Activated T-cell treated with anti-CD3 and anti-CD28 coated beads for 48 hours (primary cell): Measurements from ENCODE around the gene MAP4K1.
"Not testable (repeated sequence)": the region's sequence is repeated elsewhere in the genome, so short reads cannot be mapped to it uniquely, and the experiment has no call there.

Source experiments
- DNase-seq: peaks from one replicate; pipeline ENCODE4 v3.0.0-alpha.2; 2020; ENCODE audit warnings: low read depth

Gene MAP4K1

GRCh38 chr19:38619361-38620174 lies 1.8 kb upstream of the MAP4K1 start:
- DNase-seq, result no peak

GRCh38 chr19:38618590-38619360 lies 1.0 kb upstream of the MAP4K1 start, which contains the start of gene EIF3K:
Gene EIF3K, plus strand, starts transcription at chr19:38619188. Its CDS starts 81 bp downstream, at chr19:38619269.
- DNase-seq, result peak; percentile 99

- peak; percentile 22 for DNase-seq
These were observed 430 bp downstream of the MAP4K1 start for GRCh38 chr19:38617283-38617763.

- no peak for DNase-seq
These were observed 1.5 kb downstream of the MAP4K1 start for GRCh38 chr19:38616265-38616664.

GRCh38 chr19:38615007-38615581 lies 2.7 kb downstream of the MAP4K1 start:
- no peak for DNase-seq

GRCh38 chr19:38614289-38614688 lies 3.5 kb downstream of the MAP4K1 start:
- DNase-seq, result no peak

GRCh38 chr19:38606131-38606530 lies 11.6 kb downstream of the MAP4K1 start:
- DNase-seq, result no peak

- DNase-seq, result not testable (repeated sequence)
These were observed 14.9 kb downstream of the MAP4K1 start for GRCh38 chr19:38602856-38603255.

GRCh38 chr19:38599722-38600121 lies 18.0 kb downstream of the MAP4K1 start:
- no peak for DNase-seq

- no peak for DNase-seq
These were observed 20.7 kb downstream of the MAP4K1 start for GRCh38 chr19:38597075-38597474.

- peak; percentile 18 for DNase-seq
These were observed 21.4 kb downstream of the MAP4K1 start for GRCh38 chr19:38596057-38596981.

GRCh38 chr19:38592940-38593339 lies 24.8 kb downstream of the MAP4K1 start:
- no peak for DNase-seq

GRCh38 chr19:38588041-38588440 lies 29.7 kb downstream of the MAP4K1 start:
- no peak for DNase-seq

GRCh38 chr19:38587562-38587961 lies 30.2 kb downstream of the MAP4K1 start:
- no peak for DNase-seq

GRCh38 chr19:38583985-38584305 lies 33.8 kb downstream of the MAP4K1 start:
- no peak for DNase-seq

GRCh38 chr19:38583219-38583984 lies 34.4 kb downstream of the MAP4K1 start:
- no peak for DNase-seq

- no peak for DNase-seq
These were observed 37.7 kb downstream of the MAP4K1 start for GRCh38 chr19:38580080-38580479.

- DNase-seq, result not testable (repeated sequence)
These were observed 38.4 kb downstream of the MAP4K1 start for GRCh38 chr19:38579304-38579703.

- DNase-seq, result no peak
These were observed 39.9 kb downstream of the MAP4K1 start for GRCh38 chr19:38577826-38578225.

GRCh38 chr19:38571682-38572081 lies 46.1 kb downstream of the MAP4K1 start:
- no peak for DNase-seq
